Astrocyte (in vitro differentiated cells and primary cell): ENCODE measurements around the gene PRKAG2.

Source experiments
- EZH2 ChIP-seq: IDR thresholded peaks from 2 replicates; pipeline ENCODE4 v1.6.1; 2012; ENCODE audit warnings: mild to moderate bottlenecking, low read length, inconsistent platforms; ENCODE audit not compliant: insufficient read depth
- TF ChIP-seq, protein P1 (sequence below): IDR thresholded peaks from 2 replicates; pipeline ENCODE4 v1.5.1; 2011; ENCODE audit warnings: low read depth, mild to moderate bottlenecking, inconsistent platforms, low read length, moderate library complexity; ENCODE audit not compliant: insufficient read depth

DNA sequence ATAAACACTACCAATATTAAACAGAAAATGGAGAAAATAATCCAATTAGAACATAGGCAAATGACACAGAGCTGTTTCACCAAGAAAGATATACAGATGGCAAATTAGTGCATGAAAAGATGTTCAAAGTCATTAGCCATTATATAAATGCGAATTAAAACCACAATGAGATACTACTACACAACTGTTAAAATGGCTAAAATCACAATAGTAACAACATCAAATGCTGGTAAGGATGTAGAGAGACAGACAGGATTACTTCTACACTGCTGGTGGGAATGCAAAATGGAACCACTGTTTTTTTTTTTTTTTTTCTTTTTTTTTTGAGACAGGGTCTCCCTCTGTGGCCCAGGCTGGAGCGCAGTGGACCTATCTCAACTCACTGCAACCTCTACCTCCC is 242.3 kb downstream of the PRKAG2 start:
- TF ChIP-seq, protein P1, sequence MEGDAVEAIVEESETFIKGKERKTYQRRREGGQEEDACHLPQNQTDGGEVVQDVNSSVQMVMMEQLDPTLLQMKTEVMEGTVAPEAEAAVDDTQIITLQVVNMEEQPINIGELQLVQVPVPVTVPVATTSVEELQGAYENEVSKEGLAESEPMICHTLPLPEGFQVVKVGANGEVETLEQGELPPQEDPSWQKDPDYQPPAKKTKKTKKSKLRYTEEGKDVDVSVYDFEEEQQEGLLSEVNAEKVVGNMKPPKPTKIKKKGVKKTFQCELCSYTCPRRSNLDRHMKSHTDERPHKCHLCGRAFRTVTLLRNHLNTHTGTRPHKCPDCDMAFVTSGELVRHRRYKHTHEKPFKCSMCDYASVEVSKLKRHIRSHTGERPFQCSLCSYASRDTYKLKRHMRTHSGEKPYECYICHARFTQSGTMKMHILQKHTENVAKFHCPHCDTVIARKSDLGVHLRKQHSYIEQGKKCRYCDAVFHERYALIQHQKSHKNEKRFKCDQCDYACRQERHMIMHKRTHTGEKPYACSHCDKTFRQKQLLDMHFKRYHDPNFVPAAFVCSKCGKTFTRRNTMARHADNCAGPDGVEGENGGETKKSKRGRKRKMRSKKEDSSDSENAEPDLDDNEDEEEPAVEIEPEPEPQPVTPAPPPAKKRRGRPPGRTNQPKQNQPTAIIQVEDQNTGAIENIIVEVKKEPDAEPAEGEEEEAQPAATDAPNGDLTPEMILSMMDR = no peak
- TF ChIP-seq EZH2 = no peak
